Panc1 (cell line): ENCODE measurements around the gene ARHGAP32. TPM values are rescaled to one million over a fixed set of nuclear protein-coding genes. Genes with fewer than 3 reads are reported as not detected.

Source experiments
- ATAC-seq: fragments of 200-7000 bp; cut with Tn5 transposase; 2 replicates; pipeline ENCODE4 v1.9.1; 2020; ENCODE audit warnings: mild to moderate bottlenecking, moderate library complexity
- BruUV-seq: library from RNA; stranded (reverse); fragments of 400-500 nt; replicated peaks from 2 replicates; lab custom pipeline; 2021; lab: Mats Ljungman, UMichigan
- CTCF ChIA-PET: fragments of 300-600 bp; sonication (Branson Sonifier 250); formaldehyde crosslinking; loops from one replicate; lab custom pipeline; 2022; ENCODE audit warnings: antibody characterized with exemption; lab: Charles Lee
- POLR2A ChIA-PET: fragments of 300-600 bp; sonication (Branson Sonifier 250); formaldehyde crosslinking; loops from one replicate; lab custom pipeline; 2022; ENCODE audit warnings: antibody characterized with exemption; lab: Charles Lee
- DNase-seq: peaks from one replicate; pipeline ENCODE4 v3.0.0-alpha.2; 2010; ENCODE audit warnings: low read depth, low spot score
- H3K27ac ChIP-seq: 2 replicates; pipeline ENCODE4 v1.5.1; 2011; ENCODE audit warnings: mild to moderate bottlenecking, low read length, inconsistent platforms
- H3K27me3 ChIP-seq: fragments of 200-500 bp; sonication (Bioruptor generic); 2 replicates; pipeline ENCODE4 v1.6.0; 2014; ENCODE audit warnings: low read length, inconsistent platforms; ENCODE audit not compliant: control insufficient read depth, insufficient read depth
- H3K36me3 ChIP-seq: fragments of 200-500 bp; sonication (Bioruptor generic); 2 replicates; pipeline ENCODE4 v1.5.1; 2014; ENCODE audit warnings: inconsistent platforms, mild to moderate bottlenecking, low read length, moderate library complexity; ENCODE audit not compliant: control insufficient read depth, insufficient read depth
- H3K4me1 ChIP-seq: 2 replicates; pipeline ENCODE4 v1.5.1; 2011; ENCODE audit warnings: inconsistent platforms, mild to moderate bottlenecking, low read length, moderate library complexity; ENCODE audit not compliant: control insufficient read depth, insufficient read depth
- H3K4me3 ChIP-seq, 2 experiments: 2 replicates each; pipeline ENCODE4 v1.5.1; 2011 to 2012; ENCODE audit warnings: low read depth in 2 of 2, low read length in 2 of 2, mild to moderate bottlenecking in 2 of 2, inconsistent platforms in 1 of 2, moderate library complexity in 1 of 2
- H3K9me3 ChIP-seq: fragments of 200-500 bp; sonication (Bioruptor generic); 2 replicates; pipeline ENCODE4 v1.5.1; 2014; ENCODE audit warnings: low read depth, mild to moderate bottlenecking, inconsistent platforms, low read length, moderate library complexity; ENCODE audit not compliant: control insufficient read depth, insufficient read depth
- POLR2AphosphoS5 ChIP-seq: IDR thresholded peaks from 2 replicates; pipeline ENCODE4 v1.6.1; 2012; ENCODE audit warnings: mild to moderate bottlenecking, low read depth, low read length, moderate library complexity
- SIN3A ChIP-seq: IDR thresholded peaks from 2 replicates; pipeline ENCODE4 v1.6.1; 2012; ENCODE audit warnings: low read depth, mild to moderate bottlenecking, low read length, moderate library complexity, borderline replicate concordance; ENCODE audit not compliant: insufficient read depth
- TCF7L2 ChIP-seq: IDR thresholded peaks from 2 replicates; pipeline ENCODE4 v1.6.1; 2011; ENCODE audit warnings: mild to moderate bottlenecking, low read depth, low read length, inconsistent platforms
- in situ Hi-C: cut with HindIII; loops from 2 replicates; pipeline ENCODE4 v1.10.0; 2016; ENCODE audit warnings: low sequenced_read_pairs, low pct_unique_long_range_greater_than_20kb
- intact Hi-C: fragments of 100-400 bp; cut with micrococcal nuclease; formaldehyde crosslinking; loops from one replicate; pipeline ENCODE4 v1.10.0; 2022; ENCODE audit not compliant: unreplicated experiment
- total RNA-seq: library from RNA; stranded (reverse); gene quantifications from one replicate; pipeline ENCODE4 v1.2.1, GENCODE V29; 2021; ENCODE audit not compliant: unreplicated experiment
- TF ChIP-seq, protein P1 (sequence below): fragments of 450-650 bp; IDR thresholded peaks from 2 replicates; pipeline ENCODE4 v1.5.1; 2017; ENCODE audit warnings: mild to moderate bottlenecking
- TF ChIP-seq, protein P2 (sequence below), 2 experiments: IDR thresholded peaks; 2 replicates each; pipeline ENCODE4 v1.6.1; 2011 to 2012; ENCODE audit warnings: low read depth in 2 of 2, control low read depth in 1 of 2, low read length in 1 of 2, mild to moderate bottlenecking in 1 of 2, moderate library complexity in 1 of 2; ENCODE audit not compliant: insufficient read depth in 1 of 2

ARHGAP32 gene
- total RNA-seq, 1 experiment from 2014 or later, result 44.6 TPM

DNA sequence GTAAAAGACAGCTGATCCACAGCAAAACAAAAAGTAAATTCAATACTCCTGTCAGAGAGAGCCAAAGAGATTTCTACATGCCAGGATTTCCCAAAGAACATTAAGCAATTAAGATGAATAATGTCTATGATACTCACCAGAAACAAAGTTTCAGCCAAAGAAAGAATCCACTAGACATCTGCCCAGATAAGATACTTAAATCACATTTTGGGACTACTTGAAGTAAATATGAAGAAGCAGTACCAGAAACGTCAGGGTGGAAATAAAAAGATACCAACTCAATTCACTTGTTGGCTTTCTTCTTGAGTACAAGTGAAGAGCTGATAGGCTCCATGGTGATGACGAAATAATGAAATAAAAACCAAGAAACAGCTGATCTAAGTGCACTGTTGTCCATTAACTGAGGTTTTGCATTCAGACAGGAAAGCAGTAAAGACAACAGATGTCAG is 31.6 kb upstream of the ARHGAP32 start:
- H3K4me1 ChIP-seq, result no peaks in the 10 kb centered on the region
- TF ChIP-seq POLR2AphosphoS5, result no peak
- H3K27me3 ChIP-seq, result no peaks in the 10 kb centered on the region
- intact Hi-C loops, result no loop called here
- POLR2A ChIA-PET, result no interaction called here
- DNase-seq (no peak), ATAC-seq (no peak)
- BruUV-seq, result no TSS peak
- no peak overlapping the region for H3K27ac ChIP-seq
- in situ Hi-C loops, result no loop called here
- H3K4me3 ChIP-seq, result no peak overlapping the region
- CTCF ChIA-PET, result no interaction called here
- peaks cover 27% of the 10 kb centered on the region; the same call in 1 of the 2 replicates for H3K9me3 ChIP-seq
- H3K36me3 ChIP-seq, result no peaks in the 10 kb centered on the region

DNA sequence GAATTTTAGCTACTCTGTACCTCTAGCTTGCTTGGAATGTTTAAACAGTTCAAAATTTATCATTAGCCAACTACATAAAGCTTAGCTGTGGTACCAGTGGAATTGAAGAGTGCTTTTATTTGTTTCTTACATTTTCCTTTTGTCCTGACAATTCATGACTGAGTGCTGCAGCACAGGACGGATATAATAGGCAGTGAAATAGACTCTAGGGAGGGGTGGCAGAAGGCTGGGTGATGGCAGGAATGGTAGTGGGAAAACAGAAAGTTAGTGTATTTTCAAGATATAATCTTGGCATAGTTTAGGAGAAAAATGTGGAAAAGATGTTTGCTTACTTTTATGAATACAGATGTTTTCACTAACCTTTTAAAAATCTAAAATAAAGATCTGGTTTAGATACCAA is 31.1 kb upstream of the ARHGAP32 start:
- DNase-seq, result no peak
- Histone ChIP-seq H3K4me1 (no peaks in the 10 kb centered on the region), H3K9me3 (peaks cover 27% of the 10 kb centered on the region; the same call in 1 of the 2 replicates), H3K27ac (peak overlapping the region; percentile 39; the same call in 1 of the 2 replicates), H3K36me3 (no peaks in the 10 kb centered on the region), H3K4me3 (no peak overlapping the region), H3K27me3 (no peaks in the 10 kb centered on the region)
- ChIA-PET POLR2A (no interaction called here), CTCF (no interaction called here)
- no peak for ATAC-seq
- in situ Hi-C loops, result no loop called here
- TF ChIP-seq SIN3A (no peak), POLR2AphosphoS5 (no peak), TCF7L2 (no peak)
- TF ChIP-seq, protein P1, sequence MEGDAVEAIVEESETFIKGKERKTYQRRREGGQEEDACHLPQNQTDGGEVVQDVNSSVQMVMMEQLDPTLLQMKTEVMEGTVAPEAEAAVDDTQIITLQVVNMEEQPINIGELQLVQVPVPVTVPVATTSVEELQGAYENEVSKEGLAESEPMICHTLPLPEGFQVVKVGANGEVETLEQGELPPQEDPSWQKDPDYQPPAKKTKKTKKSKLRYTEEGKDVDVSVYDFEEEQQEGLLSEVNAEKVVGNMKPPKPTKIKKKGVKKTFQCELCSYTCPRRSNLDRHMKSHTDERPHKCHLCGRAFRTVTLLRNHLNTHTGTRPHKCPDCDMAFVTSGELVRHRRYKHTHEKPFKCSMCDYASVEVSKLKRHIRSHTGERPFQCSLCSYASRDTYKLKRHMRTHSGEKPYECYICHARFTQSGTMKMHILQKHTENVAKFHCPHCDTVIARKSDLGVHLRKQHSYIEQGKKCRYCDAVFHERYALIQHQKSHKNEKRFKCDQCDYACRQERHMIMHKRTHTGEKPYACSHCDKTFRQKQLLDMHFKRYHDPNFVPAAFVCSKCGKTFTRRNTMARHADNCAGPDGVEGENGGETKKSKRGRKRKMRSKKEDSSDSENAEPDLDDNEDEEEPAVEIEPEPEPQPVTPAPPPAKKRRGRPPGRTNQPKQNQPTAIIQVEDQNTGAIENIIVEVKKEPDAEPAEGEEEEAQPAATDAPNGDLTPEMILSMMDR, result no peak
- TF ChIP-seq, protein P2, sequence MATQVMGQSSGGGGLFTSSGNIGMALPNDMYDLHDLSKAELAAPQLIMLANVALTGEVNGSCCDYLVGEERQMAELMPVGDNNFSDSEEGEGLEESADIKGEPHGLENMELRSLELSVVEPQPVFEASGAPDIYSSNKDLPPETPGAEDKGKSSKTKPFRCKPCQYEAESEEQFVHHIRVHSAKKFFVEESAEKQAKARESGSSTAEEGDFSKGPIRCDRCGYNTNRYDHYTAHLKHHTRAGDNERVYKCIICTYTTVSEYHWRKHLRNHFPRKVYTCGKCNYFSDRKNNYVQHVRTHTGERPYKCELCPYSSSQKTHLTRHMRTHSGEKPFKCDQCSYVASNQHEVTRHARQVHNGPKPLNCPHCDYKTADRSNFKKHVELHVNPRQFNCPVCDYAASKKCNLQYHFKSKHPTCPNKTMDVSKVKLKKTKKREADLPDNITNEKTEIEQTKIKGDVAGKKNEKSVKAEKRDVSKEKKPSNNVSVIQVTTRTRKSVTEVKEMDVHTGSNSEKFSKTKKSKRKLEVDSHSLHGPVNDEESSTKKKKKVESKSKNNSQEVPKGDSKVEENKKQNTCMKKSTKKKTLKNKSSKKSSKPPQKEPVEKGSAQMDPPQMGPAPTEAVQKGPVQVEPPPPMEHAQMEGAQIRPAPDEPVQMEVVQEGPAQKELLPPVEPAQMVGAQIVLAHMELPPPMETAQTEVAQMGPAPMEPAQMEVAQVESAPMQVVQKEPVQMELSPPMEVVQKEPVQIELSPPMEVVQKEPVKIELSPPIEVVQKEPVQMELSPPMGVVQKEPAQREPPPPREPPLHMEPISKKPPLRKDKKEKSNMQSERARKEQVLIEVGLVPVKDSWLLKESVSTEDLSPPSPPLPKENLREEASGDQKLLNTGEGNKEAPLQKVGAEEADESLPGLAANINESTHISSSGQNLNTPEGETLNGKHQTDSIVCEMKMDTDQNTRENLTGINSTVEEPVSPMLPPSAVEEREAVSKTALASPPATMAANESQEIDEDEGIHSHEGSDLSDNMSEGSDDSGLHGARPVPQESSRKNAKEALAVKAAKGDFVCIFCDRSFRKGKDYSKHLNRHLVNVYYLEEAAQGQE (IDR thresholded peaks at IDR 0.05; ENCODE audit: insufficient read depth in 1 of 2, low read depth in 2 of 2, low read length in 1 of 2), result no peak
- intact Hi-C loops, result no loop called here
- BruUV-seq, result no TSS peak

DNA sequence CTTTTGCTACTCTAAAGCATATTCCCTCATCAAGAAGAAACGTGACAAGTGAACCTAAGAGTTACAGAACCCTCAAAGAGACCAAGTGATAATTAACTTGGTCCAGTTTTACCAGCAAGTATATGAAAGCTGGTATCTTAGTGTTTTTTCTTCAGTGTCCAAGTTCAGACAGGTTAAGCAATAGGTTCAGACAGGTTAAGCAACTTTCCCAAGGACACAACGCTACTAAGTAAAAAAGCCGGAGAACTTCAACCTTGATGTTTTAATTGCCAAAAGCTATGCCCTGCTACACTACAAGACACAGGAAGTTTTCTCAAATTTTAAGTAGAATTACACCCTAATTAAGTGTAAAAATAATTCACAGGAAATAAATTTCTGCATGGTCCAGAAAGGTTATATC is 30.0 kb upstream of the ARHGAP32 start:
- Histone ChIP-seq H3K36me3 (no peaks in the 10 kb centered on the region), H3K4me3 (no peak overlapping the region), H3K4me1 (no peaks in the 10 kb centered on the region), H3K9me3 (peaks cover 19% of the 10 kb centered on the region; the same call in 1 of the 2 replicates), H3K27me3 (no peaks in the 10 kb centered on the region), H3K27ac (no peak overlapping the region)
- DNase-seq (no peak), ATAC-seq (no peak)
- BruUV-seq, result no TSS peak
- in situ Hi-C loops (no loop called here), intact Hi-C loops (no loop called here)
- TF ChIP-seq SIN3A, result no peak
- TF ChIP-seq, protein P2 (IDR thresholded peaks at IDR 0.05; ENCODE audit: insufficient read depth in 1 of 2, low read depth in 2 of 2, low read length in 1 of 2), result no peak
- POLR2A ChIA-PET, result no interaction called here
- CTCF ChIA-PET, result no interaction called here
